HG03064 (cell line): Measurements from ENCODE around the gene BRD7.
A peak's percentile ranks its signal among the peaks of the same experiment; 100 is the strongest.

Source experiments
- ATAC-seq: cut with Tn5 transposase; IDR thresholded peaks from one replicate; pipeline ENCODE4 v1.9.1; 2021; ENCODE audit warnings: low read depth; ENCODE audit not compliant: unreplicated experiment

The BRD7 gene

GRCh38 chr16:50368410-50369132 is at the start of gene BRD7:
Gene BRD7, minus strand, starts transcription at chr16:50368988. Its CDS starts 214 bp downstream, at chr16:50368774.
- ATAC-seq, result peak; percentile 51

GRCh38 chr16:50416388-50416787 is 47.6 kb upstream of the BRD7 start:
- ATAC-seq, result no peak

GRCh38 chr16:50414152-50414551 is 45.4 kb upstream of the BRD7 start:
- ATAC-seq, result no peak

- no peak for ATAC-seq
These were observed 42.2 kb upstream of the BRD7 start for GRCh38 chr16:50411034-50411433.

- no peak for ATAC-seq
These were observed 39.3 kb upstream of the BRD7 start for GRCh38 chr16:50408001-50408561.

GRCh38 chr16:50407351-50407750 is 38.6 kb upstream of the BRD7 start:
- no peak for ATAC-seq

- no peak for ATAC-seq
These were observed 34.7 kb upstream of the BRD7 start for GRCh38 chr16:50403491-50403890.

GRCh38 chr16:50402298-50402895 is 33.6 kb upstream of the BRD7 start:
- no peak for ATAC-seq

- ATAC-seq, result no peak
These were observed 32.6 kb upstream of the BRD7 start for GRCh38 chr16:50401355-50401754.

- no peak for ATAC-seq
These were observed 32.2 kb upstream of the BRD7 start for GRCh38 chr16:50400967-50401348.

GRCh38 chr16:50400312-50400966 is 31.7 kb upstream of the BRD7 start:
- ATAC-seq, result no peak

- no peak for ATAC-seq
These were observed 30.6 kb upstream of the BRD7 start for GRCh38 chr16:50399411-50399810.

GRCh38 chr16:50398336-50398735 is 29.5 kb upstream of the BRD7 start:
- no peak for ATAC-seq

- ATAC-seq, result no peak
These were observed 28.2 kb upstream of the BRD7 start for GRCh38 chr16:50396761-50397535.

- ATAC-seq, result no peak
These were observed 27.2 kb upstream of the BRD7 start for GRCh38 chr16:50395763-50396710.

- ATAC-seq, result no peak
These were observed 25.3 kb upstream of the BRD7 start for GRCh38 chr16:50393858-50394802.

- no peak for ATAC-seq
These were observed 24.6 kb upstream of the BRD7 start for GRCh38 chr16:50393416-50393815.

GRCh38 chr16:50390914-50391716 is 22.3 kb upstream of the BRD7 start:
- no peak for ATAC-seq
